ENCODE measurements around the gene IL1F10. TPM values are rescaled to one million over a fixed set of nuclear protein-coding genes. Genes with fewer than 3 reads are reported as not detected.

The IL1F10 gene
- total RNA-seq, 1 donor from 2014 or later = not detected

DNA sequence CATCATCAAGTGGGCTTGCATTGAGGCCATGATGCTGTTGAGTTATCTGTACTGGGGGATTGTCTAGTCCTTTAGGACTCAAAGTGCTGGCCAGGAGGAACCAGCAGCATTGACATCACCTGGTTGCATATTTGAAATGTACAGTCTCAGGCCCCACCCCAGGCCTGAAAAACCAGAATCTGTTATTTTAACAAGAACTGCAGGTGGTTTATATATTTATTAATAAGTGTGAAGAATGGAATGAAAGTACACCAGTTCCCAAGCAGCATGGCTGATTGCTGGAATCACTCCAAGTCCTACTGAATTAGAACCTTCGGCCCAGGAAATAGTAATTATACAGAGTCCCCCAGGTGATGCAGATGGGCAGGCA, 2.8 kb downstream of the IL1F10 start:
- DNase-seq = no peak
- Histone ChIP-seq H3K27me3 (no peaks in the 10 kb centered on the region), H3K4me1 (no peaks in the 10 kb centered on the region), H3K4me3 (no peak overlapping the region), H3K9me3 (no peaks in the 10 kb centered on the region), H3K36me3 (no peaks in the 10 kb centered on the region), H3K27ac (no peak overlapping the region)
- TF ChIP-seq, protein P1, sequence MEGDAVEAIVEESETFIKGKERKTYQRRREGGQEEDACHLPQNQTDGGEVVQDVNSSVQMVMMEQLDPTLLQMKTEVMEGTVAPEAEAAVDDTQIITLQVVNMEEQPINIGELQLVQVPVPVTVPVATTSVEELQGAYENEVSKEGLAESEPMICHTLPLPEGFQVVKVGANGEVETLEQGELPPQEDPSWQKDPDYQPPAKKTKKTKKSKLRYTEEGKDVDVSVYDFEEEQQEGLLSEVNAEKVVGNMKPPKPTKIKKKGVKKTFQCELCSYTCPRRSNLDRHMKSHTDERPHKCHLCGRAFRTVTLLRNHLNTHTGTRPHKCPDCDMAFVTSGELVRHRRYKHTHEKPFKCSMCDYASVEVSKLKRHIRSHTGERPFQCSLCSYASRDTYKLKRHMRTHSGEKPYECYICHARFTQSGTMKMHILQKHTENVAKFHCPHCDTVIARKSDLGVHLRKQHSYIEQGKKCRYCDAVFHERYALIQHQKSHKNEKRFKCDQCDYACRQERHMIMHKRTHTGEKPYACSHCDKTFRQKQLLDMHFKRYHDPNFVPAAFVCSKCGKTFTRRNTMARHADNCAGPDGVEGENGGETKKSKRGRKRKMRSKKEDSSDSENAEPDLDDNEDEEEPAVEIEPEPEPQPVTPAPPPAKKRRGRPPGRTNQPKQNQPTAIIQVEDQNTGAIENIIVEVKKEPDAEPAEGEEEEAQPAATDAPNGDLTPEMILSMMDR (IDR thresholded peaks at IDR 0.05) = no peak
- intact Hi-C loops (cut with DNase I) = no loop called here
- ATAC-seq = no peak

DNA sequence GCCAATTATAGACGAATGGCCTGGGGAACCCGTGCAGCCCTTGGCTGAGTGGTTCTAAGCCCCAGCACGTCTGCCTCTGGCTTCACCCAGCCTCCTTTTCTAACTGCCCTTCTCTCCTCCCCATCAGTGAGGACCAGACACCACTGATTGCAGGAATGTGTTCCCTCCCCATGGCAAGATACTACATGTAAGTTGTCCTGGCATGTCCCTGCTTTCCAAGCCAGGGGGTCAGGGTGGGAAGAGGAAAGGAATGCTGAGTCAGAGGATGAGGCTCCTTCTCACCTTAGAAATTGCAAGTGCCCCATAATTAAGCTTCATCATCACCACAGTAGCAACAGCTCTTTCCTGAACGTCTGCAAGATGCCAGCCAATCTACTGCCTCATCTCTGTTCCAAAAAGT, 4.8 kb downstream of the IL1F10 start:
- no peak overlapping the region for H3K27ac ChIP-seq
- intact Hi-C loops (cut with DNase I) = no loop called here
- TF ChIP-seq, protein P1 (IDR thresholded peaks at IDR 0.05) = no peak
- H3K9me3 ChIP-seq = no peaks in the 10 kb centered on the region
- DNase-seq (no peak), ATAC-seq (no peak)
- H3K36me3 ChIP-seq = no peaks in the 10 kb centered on the region
- H3K4me3 ChIP-seq = no peak overlapping the region
- no peaks in the 10 kb centered on the region for H3K4me1 ChIP-seq
- H3K27me3 ChIP-seq = no peaks in the 10 kb centered on the region

DNA sequence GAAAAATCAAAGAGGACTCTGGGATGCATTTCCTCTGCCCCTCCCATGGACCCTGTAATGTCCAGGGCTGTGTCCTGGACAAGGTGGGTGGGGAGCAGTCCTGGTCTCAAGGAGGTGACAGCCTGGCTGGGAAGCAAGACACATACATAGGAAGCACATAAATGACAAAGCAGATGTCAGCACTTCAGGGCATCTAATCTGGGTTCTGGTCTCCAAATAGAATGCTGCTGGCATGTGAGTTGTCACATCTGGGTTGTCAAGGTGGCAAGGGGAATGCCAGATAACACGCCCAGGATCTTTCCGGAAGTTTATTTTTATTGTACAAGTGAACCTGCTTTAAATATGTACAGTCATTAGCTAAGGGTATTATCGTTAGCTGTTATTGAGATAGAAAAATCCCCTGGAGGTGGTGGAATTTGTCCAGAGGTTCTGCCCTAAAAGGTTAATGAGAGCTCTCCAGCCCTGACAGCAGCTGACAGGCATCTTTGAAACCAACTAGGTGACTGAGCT, 5.6 kb downstream of the IL1F10 start:
- Histone ChIP-seq H3K9me3 (no peaks in the 10 kb centered on the region), H3K27me3 (no peaks in the 10 kb centered on the region), H3K4me3 (no peak overlapping the region), H3K27ac (no peak overlapping the region), H3K4me1 (peaks cover 6% of the 10 kb centered on the region), H3K36me3 (no peaks in the 10 kb centered on the region)
- DNase-seq (no peak), ATAC-seq (no peak)
- TF ChIP-seq, protein P1 (IDR thresholded peaks at IDR 0.05) = no peak
- intact Hi-C loops (cut with DNase I) = no loop called here

DNA sequence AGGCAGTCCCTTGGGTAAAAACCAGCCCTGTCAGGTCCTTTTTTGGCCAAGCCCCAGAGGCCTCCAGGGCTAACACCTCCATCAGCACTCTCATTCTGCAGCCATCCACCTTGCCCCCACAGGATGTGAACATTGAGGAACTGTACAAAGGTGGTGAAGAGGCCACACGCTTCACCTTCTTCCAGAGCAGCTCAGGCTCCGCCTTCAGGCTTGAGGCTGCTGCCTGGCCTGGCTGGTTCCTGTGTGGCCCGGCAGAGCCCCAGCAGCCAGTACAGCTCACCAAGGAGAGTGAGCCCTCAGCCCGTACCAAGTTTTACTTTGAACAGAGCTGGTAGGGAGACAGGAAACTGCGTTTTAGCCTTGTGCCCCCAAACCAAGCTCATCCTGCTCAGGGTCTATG, 7.3 kb downstream of the IL1F10 start:
- TF ChIP-seq, protein P1 (IDR thresholded peaks at IDR 0.05) = no peak
- ATAC-seq = no peak
- Histone ChIP-seq H3K27ac (no peak overlapping the region), H3K27me3 (no peaks in the 10 kb centered on the region), H3K36me3 (no peaks in the 10 kb centered on the region), H3K9me3 (no peaks in the 10 kb centered on the region), H3K4me3 (no peak overlapping the region), H3K4me1 (peaks cover 7% of the 10 kb centered on the region)
- no peak for DNase-seq
- intact Hi-C loops (cut with DNase I) = no loop called here

DNA sequence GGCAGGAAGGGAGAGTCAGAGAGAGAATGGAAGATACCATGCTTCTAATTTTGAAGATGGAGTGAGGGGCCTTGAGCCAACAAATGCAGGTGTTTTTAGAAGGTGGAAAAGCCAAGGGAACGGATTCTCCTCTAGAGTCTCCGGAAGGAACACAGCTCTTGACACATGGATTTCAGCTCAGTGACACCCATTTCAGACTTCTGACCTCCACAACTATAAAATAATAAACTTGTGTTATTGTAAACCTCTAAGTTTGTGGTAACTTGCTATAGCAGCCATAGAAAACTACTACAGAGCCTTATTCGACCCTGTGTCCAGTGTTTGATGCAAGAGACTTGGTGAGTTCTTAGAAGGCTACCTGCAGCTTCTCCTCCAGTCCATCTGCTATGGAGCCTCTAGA, 7.8 kb downstream of the IL1F10 start:
- Histone ChIP-seq H3K27ac (no peak overlapping the region), H3K27me3 (no peaks in the 10 kb centered on the region), H3K9me3 (no peaks in the 10 kb centered on the region), H3K36me3 (no peaks in the 10 kb centered on the region), H3K4me1 (peaks cover 7% of the 10 kb centered on the region), H3K4me3 (no peak overlapping the region)
- TF ChIP-seq, protein P1 (IDR thresholded peaks at IDR 0.05) = no peak
- no peak for DNase-seq
- intact Hi-C loops (cut with DNase I) = no loop called here
- no peak for ATAC-seq

Measured in upper lobe of right lung (tissue), 1 donor.